ENCODE data around the gene TUSC2. TPM values are rescaled to one million over a fixed set of nuclear protein-coding genes. Genes with fewer than 3 reads are reported as not detected.

The TUSC2 gene
- total and polyA plus RNA-seq, 2 of the 13 experiments (the other 11 are each of a cell fraction or from before 2014, with no cell fraction given) = 36.7 to 39.1 TPM

DNA sequence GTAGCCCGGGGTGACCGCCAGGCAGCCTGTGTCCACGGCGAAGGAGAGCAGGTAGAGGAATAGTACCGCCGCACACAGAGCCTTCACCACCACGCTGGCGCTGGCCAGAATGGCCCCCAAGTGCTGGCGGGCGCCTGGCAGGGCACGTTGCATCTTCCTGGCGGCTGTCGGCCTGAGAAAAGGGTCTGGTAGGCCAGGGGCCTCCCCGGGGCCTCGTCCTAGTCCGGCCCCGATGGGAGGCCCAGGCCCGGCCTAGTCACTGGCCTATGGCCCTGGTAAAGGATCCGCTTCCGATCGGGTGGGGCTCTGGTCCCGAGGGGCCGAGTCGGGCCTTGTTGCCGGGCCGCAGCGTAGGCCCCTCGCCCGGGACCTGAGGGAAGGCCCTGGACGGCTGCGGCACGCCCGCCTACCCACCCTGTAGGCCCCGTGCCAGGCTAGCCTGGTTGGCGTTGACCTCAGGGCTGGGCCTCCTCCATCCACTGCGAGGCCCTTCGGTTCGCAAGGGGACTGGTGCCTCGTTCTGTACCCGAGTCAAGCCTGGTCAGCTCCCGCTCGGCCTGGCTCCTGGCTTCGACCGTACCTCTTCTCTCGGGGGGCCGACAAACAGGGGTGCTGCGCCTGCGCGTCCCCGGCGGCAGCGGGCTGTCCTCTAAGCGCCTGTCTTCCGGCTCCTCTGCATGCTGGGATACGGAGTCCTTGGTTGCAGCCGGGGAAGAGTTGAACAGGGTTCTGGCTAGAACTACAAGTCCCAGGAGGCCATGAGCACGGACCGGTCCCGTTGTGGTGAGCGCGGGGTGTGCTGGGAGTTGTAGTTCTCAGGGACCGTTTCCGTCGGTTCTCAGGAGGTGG lies 31.1 kb upstream of the TUSC2 start, which contains the start of gene TMEM115 (continued):
- TF ChIP-seq HNF1B (CRISPR knock-in tag; IDR thresholded peaks at IDR 0.05) (peak; percentile 79), HOXA7 (CRISPR knock-in tag; IDR thresholded peaks at IDR 0.05) (no peak), BORCS8-MEF2B (CRISPR knock-in tag; IDR thresholded peaks at IDR 0.05) (peak; percentile 32; the same call in 1 of the 2 replicates), AGO2 (optimal IDR thresholded peaks at IDR 0.05; ENCODE audit: low read depth, low read length) (peak; percentile 69), ZNF430 (CRISPR knock-in tag; IDR thresholded peaks at IDR 0.05) (peak; percentile 89), ZFP37 (CRISPR knock-in tag; IDR thresholded peaks at IDR 0.05; ENCODE audit: borderline replicate concordance) (no peak), SP2 (CRISPR knock-in tag; IDR thresholded peaks at IDR 0.05) (0 out of 2 replicates have a peak, but pooled peaks have one; percentile 1), RXRB (CRISPR knock-in tag; IDR thresholded peaks at IDR 0.05; ENCODE audit: borderline replicate concordance) (0 out of 2 replicates have a peak, but pooled peaks have one; percentile 37), MAFK (conservative IDR thresholded peaks at IDR 0.05 in 1 of 2, IDR thresholded peaks at IDR 0.05 in 1 of 2; ENCODE audit: low read length in 2 of 2) (no peak), ZNF546 (CRISPR knock-in tag; conservative IDR thresholded peaks at IDR 0.05) (peak; percentile 89), MAF1 (CRISPR knock-in tag; IDR thresholded peaks at IDR 0.05; ENCODE audit: borderline replicate concordance) (no peak; the same call in 1 of the 2 replicates), RBM22 (optimal IDR thresholded peaks at IDR 0.05; ENCODE audit: low read length) (no peak), NONO (IDR thresholded peaks at IDR 0.05) (no peak), NONO (CRISPR knock-in tag; conservative IDR thresholded peaks at IDR 0.05) (peak; percentile 53; the same call in 1 of the 2 replicates), TGIF2 (CRISPR knock-in tag; IDR thresholded peaks at IDR 0.05) (no peak), ZBTB3 (CRISPR knock-in tag; IDR thresholded peaks at IDR 0.05; ENCODE audit: borderline replicate concordance, low read depth) (no peak), PHB2 (IDR thresholded peaks at IDR 0.05; ENCODE audit: partially characterized antibody) (no peak), SRY (CRISPR knock-in tag; IDR thresholded peaks at IDR 0.05) (0 out of 2 replicates have a peak, but pooled peaks have one; percentile 76), ZBTB7A (CRISPR knock-in tag; IDR thresholded peaks at IDR 0.05) (0 out of 2 replicates have a peak, but pooled peaks have one; percentile 34), ZNF530 (CRISPR knock-in tag; IDR thresholded peaks at IDR 0.05; ENCODE audit: low read depth) (no peak), ETV5 (CRISPR knock-in tag; IDR thresholded peaks at IDR 0.05; ENCODE audit: borderline replicate concordance) (peak; percentile 41; the same call in 1 of the 2 replicates), U2AF1 (optimal IDR thresholded peaks at IDR 0.05; ENCODE audit: low read depth, low read length) (peak; percentile 52), ATF7-NPFF (CRISPR knock-in tag; IDR thresholded peaks at IDR 0.05; ENCODE audit: low read depth) (peak; percentile 76; the same call in 1 of the 2 replicates), SMAD9 (CRISPR knock-in tag; IDR thresholded peaks at IDR 0.05) (peak; percentile 35; the same call in 1 of the 2 replicates), ZNF414 (CRISPR knock-in tag; IDR thresholded peaks at IDR 0.05) (peak; percentile 57; the same call in 1 of the 2 replicates)
- TF ChIP-seq, protein P1, sequence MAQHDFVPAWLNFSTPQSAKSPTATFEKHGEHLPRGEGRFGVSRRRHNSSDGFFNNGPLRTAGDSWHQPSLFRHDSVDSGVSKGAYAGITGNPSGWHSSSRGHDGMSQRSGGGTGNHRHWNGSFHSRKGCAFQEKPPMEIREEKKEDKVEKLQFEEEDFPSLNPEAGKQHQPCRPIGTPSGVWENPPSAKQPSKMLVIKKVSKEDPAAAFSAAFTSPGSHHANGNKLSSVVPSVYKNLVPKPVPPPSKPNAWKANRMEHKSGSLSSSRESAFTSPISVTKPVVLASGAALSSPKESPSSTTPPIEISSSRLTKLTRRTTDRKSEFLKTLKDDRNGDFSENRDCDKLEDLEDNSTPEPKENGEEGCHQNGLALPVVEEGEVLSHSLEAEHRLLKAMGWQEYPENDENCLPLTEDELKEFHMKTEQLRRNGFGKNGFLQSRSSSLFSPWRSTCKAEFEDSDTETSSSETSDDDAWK (CRISPR knock-in tag; IDR thresholded peaks at IDR 0.05) = no peak

Data from HepG2 (cell line).